Measurements from ENCODE around the gene TMTC4.
"Not testable (repeated sequence)": the region's sequence is repeated elsewhere in the genome, so short reads cannot be mapped to it uniquely, and the experiment has no call there.

The TMTC4 gene

GRCh38 chr13:100594731-100595130, 79.9 kb downstream of the TMTC4 start:
- no peak for ATAC-seq
- H3K4me1 Mint-ChIP-seq: no peaks in the 10 kb centered on the region
- no peak overlapping the region for H3K4me3 Mint-ChIP-seq
- H3K36me3 Mint-ChIP-seq: no peaks in the 10 kb centered on the region
- H3K27me3 Mint-ChIP-seq: no peaks in the 10 kb centered on the region
- no peaks in the 10 kb centered on the region for H3K9me3 Mint-ChIP-seq
- no peak overlapping the region for H3K27ac Mint-ChIP-seq

GRCh38 chr13:100594255-100594654, 80.3 kb downstream of the TMTC4 start:
- Mint-ChIP-seq H3K9me3 (no peaks in the 10 kb centered on the region), H3K4me3 (no peak overlapping the region), H3K36me3 (no peaks in the 10 kb centered on the region), H3K27me3 (no peaks in the 10 kb centered on the region), H3K4me1 (peaks cover 1% of the 10 kb centered on the region), H3K27ac (no peak overlapping the region)
- no peak for ATAC-seq

- H3K4me3 Mint-ChIP-seq: peak overlapping the region; percentile 81
- H3K27ac Mint-ChIP-seq: peak overlapping the region; percentile 79
- no peaks in the 10 kb centered on the region for H3K36me3 Mint-ChIP-seq
- H3K4me1 Mint-ChIP-seq: peaks cover 21% of the 10 kb centered on the region
- no peak for ATAC-seq
- H3K27me3 Mint-ChIP-seq: no peaks in the 10 kb centered on the region
- no peaks in the 10 kb centered on the region for H3K9me3 Mint-ChIP-seq
Measured at GRCh38 chr13:100589178-100589725, 85.3 kb downstream of the TMTC4 start.

- Mint-ChIP-seq H3K4me1 (peaks cover 21% of the 10 kb centered on the region), H3K27me3 (no peaks in the 10 kb centered on the region), H3K4me3 (peak within 1 kb of the TSS; percentile 81), H3K9me3 (no peaks in the 10 kb centered on the region), H3K27ac (peak within 1 kb of the TSS; percentile 79), H3K36me3 (peaks cover under 1% of the 10 kb centered on the region)
- ATAC-seq: peak; percentile 98
Measured at GRCh38 chr13:100588331-100589177, 86.0 kb downstream of the TMTC4 start, which contains the start of gene GGACT. Gene GGACT (minus strand): TSS chr13:100588789. CDS start chr13:100532591, 56,198 bp downstream.

- H3K4me3 Mint-ChIP-seq: no peak overlapping the region
- ATAC-seq: no peak
- peaks cover 35% of the 10 kb centered on the region for H3K36me3 Mint-ChIP-seq
- H3K27ac Mint-ChIP-seq: no peak overlapping the region
- no peaks in the 10 kb centered on the region for H3K9me3 Mint-ChIP-seq
- no peaks in the 10 kb centered on the region for H3K27me3 Mint-ChIP-seq
- H3K4me1 Mint-ChIP-seq: peaks cover 21% of the 10 kb centered on the region
Measured at GRCh38 chr13:100584896-100585295, 89.7 kb downstream of the TMTC4 start.

GRCh38 chr13:100581504-100581903, 93.1 kb downstream of the TMTC4 start:
- Mint-ChIP-seq H3K4me3 (no peak overlapping the region), H3K4me1 (no peaks in the 10 kb centered on the region), H3K27me3 (no peaks in the 10 kb centered on the region), H3K9me3 (no peaks in the 10 kb centered on the region), H3K27ac (no peak overlapping the region), H3K36me3 (peaks cover 57% of the 10 kb centered on the region)
- ATAC-seq: no peak

GRCh38 chr13:100581030-100581429, 93.6 kb downstream of the TMTC4 start:
- Mint-ChIP-seq H3K27ac (no peak overlapping the region), H3K4me1 (no peaks in the 10 kb centered on the region), H3K4me3 (no peak overlapping the region), H3K36me3 (peaks cover 59% of the 10 kb centered on the region), H3K9me3 (no peaks in the 10 kb centered on the region), H3K27me3 (no peaks in the 10 kb centered on the region)
- no peak for ATAC-seq

- Mint-ChIP-seq H3K27me3 (no peaks in the 10 kb centered on the region), H3K9me3 (no peaks in the 10 kb centered on the region), H3K27ac (no peak overlapping the region), H3K4me3 (no peak overlapping the region), H3K4me1 (no peaks in the 10 kb centered on the region), H3K36me3 (peaks cover 59% of the 10 kb centered on the region)
- ATAC-seq: no peak
Measured at GRCh38 chr13:100580045-100580444, 94.5 kb downstream of the TMTC4 start.

GRCh38 chr13:100577239-100577638, 97.4 kb downstream of the TMTC4 start:
- peaks cover 47% of the 10 kb centered on the region for H3K36me3 Mint-ChIP-seq
- H3K9me3 Mint-ChIP-seq, H3K4me3 Mint-ChIP-seq, H3K27ac Mint-ChIP-seq, H3K4me1 Mint-ChIP-seq, ATAC-seq, H3K27me3 Mint-ChIP-seq: not testable (repeated sequence)

- Mint-ChIP-seq H3K4me1 (no peaks in the 10 kb centered on the region), H3K9me3 (no peaks in the 10 kb centered on the region), H3K27me3 (no peaks in the 10 kb centered on the region), H3K36me3 (peaks cover 20% of the 10 kb centered on the region), H3K27ac (no peak overlapping the region), H3K4me3 (no peak overlapping the region)
- peak; percentile 70 for ATAC-seq
Measured at GRCh38 chr13:100573121-100573520, 101.5 kb downstream of the TMTC4 start.

- Mint-ChIP-seq H3K36me3 (peaks cover 40% of the 10 kb centered on the region), H3K4me3 (no peak overlapping the region), H3K9me3 (peaks cover 3% of the 10 kb centered on the region), H3K4me1 (no peaks in the 10 kb centered on the region), H3K27ac (no peak overlapping the region), H3K27me3 (no peaks in the 10 kb centered on the region)
- no peak for ATAC-seq
Measured at GRCh38 chr13:100566543-100566942, 108.1 kb downstream of the TMTC4 start.

- no peaks in the 10 kb centered on the region for H3K27me3 Mint-ChIP-seq
- ATAC-seq: no peak
- no peak overlapping the region for H3K4me3 Mint-ChIP-seq
- H3K9me3 Mint-ChIP-seq: peaks cover 3% of the 10 kb centered on the region
- no peaks in the 10 kb centered on the region for H3K4me1 Mint-ChIP-seq
- peaks cover 40% of the 10 kb centered on the region for H3K36me3 Mint-ChIP-seq
- H3K27ac Mint-ChIP-seq: no peak overlapping the region
Measured at GRCh38 chr13:100565286-100565685, 109.3 kb downstream of the TMTC4 start.

- peaks cover 3% of the 10 kb centered on the region for H3K9me3 Mint-ChIP-seq
- no peak overlapping the region for H3K4me3 Mint-ChIP-seq
- peaks cover 34% of the 10 kb centered on the region for H3K36me3 Mint-ChIP-seq
- H3K27me3 Mint-ChIP-seq: no peaks in the 10 kb centered on the region
- no peak for ATAC-seq
- no peak overlapping the region for H3K27ac Mint-ChIP-seq
- no peaks in the 10 kb centered on the region for H3K4me1 Mint-ChIP-seq
Measured at GRCh38 chr13:100564444-100565223, 110.0 kb downstream of the TMTC4 start.

- ATAC-seq: no peak
Measured at GRCh38 chr13:100563779-100564178, 110.8 kb downstream of the TMTC4 start.

GRCh38 chr13:100561599-100562204, 112.9 kb downstream of the TMTC4 start:
- no peaks in the 10 kb centered on the region for H3K27me3 Mint-ChIP-seq
- no peak overlapping the region for H3K4me3 Mint-ChIP-seq
- peaks cover 14% of the 10 kb centered on the region for H3K36me3 Mint-ChIP-seq
- H3K27ac Mint-ChIP-seq: no peak overlapping the region
- no peaks in the 10 kb centered on the region for H3K4me1 Mint-ChIP-seq
- no peak for ATAC-seq
- H3K9me3 Mint-ChIP-seq: peaks cover 5% of the 10 kb centered on the region

More at GRCh38 chr13:100563779-100564178, 110.8 kb downstream of the TMTC4 start:
- peaks cover 3% of the 10 kb centered on the region for H3K9me3 Mint-ChIP-seq
- no peak overlapping the region for H3K27ac Mint-ChIP-seq
- peaks cover 32% of the 10 kb centered on the region for H3K36me3 Mint-ChIP-seq
- no peak overlapping the region for H3K4me3 Mint-ChIP-seq
- no peaks in the 10 kb centered on the region for H3K4me1 Mint-ChIP-seq
- no peaks in the 10 kb centered on the region for H3K27me3 Mint-ChIP-seq

All from stimulated activated memory B cell treated with anti-CD40 and anti-IgM and Interleukin-4, amounts not matched to agents 10 μg/mL and 1 μg/mL and 100 μg/mL, for 72 hours (primary cell).